Parathyroid adenoma (tissue), 2 donors: ENCODE data around the gene MAP2K7.

Source experiments
- H2AFZ ChIP-seq: fragments of 300-600 bp; sonication (generic); one replicate; pipeline ENCODE4 v1.7.0; 2017; ENCODE audit warnings: antibody characterized with exemption, mild to moderate bottlenecking
- H3K27ac ChIP-seq: fragments of 300-600 bp; sonication (generic); one replicate; pipeline ENCODE4 v1.7.0; 2017
- H3K27me3 ChIP-seq: fragments of 300-600 bp; sonication (generic); one replicate; pipeline ENCODE4 v1.7.0; 2017; ENCODE audit warnings: low read length; ENCODE audit not compliant: control insufficient read depth, insufficient read depth
- H3K36me3 ChIP-seq: fragments of 300-600 bp; sonication (generic); one replicate; pipeline ENCODE4 v1.7.0; 2017; ENCODE audit warnings: low read length; ENCODE audit not compliant: control insufficient read depth, insufficient read depth
- H3K4me1 ChIP-seq: fragments of 300-600 bp; sonication (generic); one replicate; pipeline ENCODE4 v1.7.0; 2017; ENCODE audit warnings: control low read depth
- H3K4me2 ChIP-seq: fragments of 300-600 bp; sonication (generic); one replicate; pipeline ENCODE4 v1.7.0; 2017; ENCODE audit warnings: low read length
- H3K4me3 ChIP-seq: fragments of 300-600 bp; sonication (generic); one replicate; pipeline ENCODE4 v1.7.0; 2017; ENCODE audit warnings: low read depth, low read length
- H3K79me2 ChIP-seq: fragments of 300-600 bp; sonication (generic); one replicate; pipeline ENCODE4 v1.7.0; 2017; ENCODE audit warnings: control low read depth
- H3K9ac ChIP-seq: fragments of 300-600 bp; sonication (generic); one replicate; pipeline ENCODE4 v1.7.0; 2017; ENCODE audit warnings: mild to moderate bottlenecking
- H3K9me3 ChIP-seq: fragments of 300-600 bp; sonication (generic); one replicate; pipeline ENCODE4 v1.7.0; 2017; ENCODE audit warnings: low read length; ENCODE audit not compliant: control insufficient read depth
- CTCF ChIP-seq: fragments of 300-600 bp; sonication (generic); IDR thresholded peaks from one replicate; pipeline ENCODE4 v1.7.0; 2017; ENCODE audit warnings: antibody characterized with exemption, mild to moderate bottlenecking
- donor health status: primary hyperparathyroidism.

Gene MAP2K7

DNA sequence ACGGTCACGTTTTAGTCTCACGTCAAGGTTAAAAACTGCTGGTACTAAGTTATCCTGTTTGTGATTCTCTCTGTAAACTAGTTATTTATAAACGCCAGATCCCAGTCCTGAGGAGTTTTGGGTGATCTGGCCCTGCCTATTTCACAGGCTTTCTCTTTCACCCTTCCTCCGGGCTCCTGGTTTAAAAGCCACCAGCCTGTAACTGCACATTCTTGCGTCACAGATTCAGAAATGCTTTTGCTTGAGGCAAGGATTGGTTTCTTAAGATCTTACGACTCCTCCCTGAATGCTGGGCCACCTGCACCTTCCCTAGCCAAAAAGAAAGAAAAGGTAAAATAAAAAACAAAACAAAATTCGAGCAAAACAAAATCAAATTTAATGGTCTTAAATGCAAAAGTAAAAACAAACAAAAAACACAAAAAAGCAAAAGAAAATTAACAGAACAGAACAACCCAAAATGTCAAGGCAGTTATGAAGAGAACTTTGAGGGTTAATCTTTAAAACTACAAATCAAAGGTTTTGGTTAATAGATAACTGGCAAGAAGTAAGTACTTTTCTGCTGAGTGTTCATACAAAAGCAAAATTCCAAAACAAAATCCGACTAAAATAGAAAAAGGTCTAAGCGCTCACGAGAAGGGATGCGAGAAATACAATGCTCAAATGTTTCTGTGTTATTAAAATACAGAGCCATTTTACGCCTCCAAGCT is 58.4 kb downstream of the MAP2K7 start:
- no peak for TF ChIP-seq CTCF
- no peak overlapping the region for H3K4me2 ChIP-seq
- no peaks in the 10 kb centered on the region for H3K36me3 ChIP-seq
- H3K27ac ChIP-seq = no peak overlapping the region
- no peaks in the 10 kb centered on the region for H3K9me3 ChIP-seq
- H3K4me3 ChIP-seq = no peak overlapping the region
- H2AFZ ChIP-seq = no peak overlapping the region
- H3K79me2 ChIP-seq = no peaks in the 10 kb centered on the region
- no peaks in the 10 kb centered on the region for H3K4me1 ChIP-seq
- no peak overlapping the region for H3K9ac ChIP-seq
- H3K27me3 ChIP-seq = no peaks in the 10 kb centered on the region

DNA sequence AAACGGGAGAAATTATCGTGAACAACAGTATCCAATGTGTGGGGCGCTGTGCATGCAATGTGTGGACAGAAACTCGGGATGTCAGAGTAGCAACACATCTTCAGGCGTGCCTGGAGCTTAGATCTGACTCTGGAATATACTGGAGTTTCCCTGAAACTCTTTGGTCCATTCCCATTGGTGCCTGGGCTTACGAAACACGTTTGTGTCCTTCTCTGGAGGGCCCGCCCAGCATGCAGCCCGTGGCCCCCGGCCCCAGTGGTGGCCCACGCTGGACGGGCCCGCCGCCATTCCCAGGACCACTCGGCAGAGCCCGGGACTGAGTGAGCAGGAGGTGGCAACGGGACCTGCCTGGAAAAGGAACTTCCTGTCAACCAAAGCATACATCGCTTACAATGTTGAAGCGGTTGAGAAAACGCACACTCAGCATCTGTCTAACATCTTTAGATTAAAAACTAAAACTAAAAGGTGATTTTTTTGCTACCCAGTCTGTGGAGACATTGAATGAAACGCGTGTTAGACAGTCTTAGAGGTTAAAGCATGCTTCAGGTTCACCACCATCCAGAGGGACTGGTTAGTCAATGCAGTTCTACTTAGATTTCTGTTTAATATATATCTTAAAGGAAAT is 59.1 kb downstream of the MAP2K7 start:
- TF ChIP-seq CTCF = no peak
- Histone ChIP-seq H3K36me3 (no peaks in the 10 kb centered on the region), H2AFZ (no peak overlapping the region), H3K4me1 (no peaks in the 10 kb centered on the region), H3K9ac (no peak overlapping the region), H3K27me3 (no peaks in the 10 kb centered on the region), H3K79me2 (no peaks in the 10 kb centered on the region), H3K4me3 (no peak overlapping the region), H3K27ac (no peak overlapping the region), H3K9me3 (no peaks in the 10 kb centered on the region), H3K4me2 (no peak overlapping the region)

DNA sequence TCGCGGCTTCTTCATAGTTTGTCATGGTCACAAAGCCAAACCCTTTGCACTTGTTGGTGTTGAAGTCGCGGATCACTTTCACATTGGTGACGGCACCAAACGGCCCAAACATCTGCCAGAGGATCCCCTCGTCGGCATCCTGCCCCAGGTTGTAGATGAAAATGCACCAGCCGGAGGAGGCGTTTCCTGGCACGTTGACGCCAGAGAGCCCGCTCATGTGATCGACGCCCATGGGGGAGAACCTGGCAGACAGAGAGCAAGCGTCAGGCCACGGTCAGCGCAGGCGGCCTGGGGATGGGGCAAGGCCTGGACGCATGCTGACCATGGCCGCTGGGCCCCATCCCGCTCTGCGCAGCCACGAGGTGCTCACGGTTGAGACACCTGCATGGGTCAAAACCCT is 59.9 kb downstream of the MAP2K7 start:
- Histone ChIP-seq H3K9ac (no peak overlapping the region), H3K27me3 (no peaks in the 10 kb centered on the region), H3K4me1 (no peaks in the 10 kb centered on the region), H2AFZ (no peak overlapping the region), H3K36me3 (no peaks in the 10 kb centered on the region), H3K79me2 (no peaks in the 10 kb centered on the region), H3K4me2 (no peak overlapping the region), H3K27ac (no peak overlapping the region), H3K4me3 (no peak overlapping the region), H3K9me3 (no peaks in the 10 kb centered on the region)
- TF ChIP-seq CTCF = no peak
